Measurements from ENCODE around the gene CXCL5.

CXCL5 gene

DNA sequence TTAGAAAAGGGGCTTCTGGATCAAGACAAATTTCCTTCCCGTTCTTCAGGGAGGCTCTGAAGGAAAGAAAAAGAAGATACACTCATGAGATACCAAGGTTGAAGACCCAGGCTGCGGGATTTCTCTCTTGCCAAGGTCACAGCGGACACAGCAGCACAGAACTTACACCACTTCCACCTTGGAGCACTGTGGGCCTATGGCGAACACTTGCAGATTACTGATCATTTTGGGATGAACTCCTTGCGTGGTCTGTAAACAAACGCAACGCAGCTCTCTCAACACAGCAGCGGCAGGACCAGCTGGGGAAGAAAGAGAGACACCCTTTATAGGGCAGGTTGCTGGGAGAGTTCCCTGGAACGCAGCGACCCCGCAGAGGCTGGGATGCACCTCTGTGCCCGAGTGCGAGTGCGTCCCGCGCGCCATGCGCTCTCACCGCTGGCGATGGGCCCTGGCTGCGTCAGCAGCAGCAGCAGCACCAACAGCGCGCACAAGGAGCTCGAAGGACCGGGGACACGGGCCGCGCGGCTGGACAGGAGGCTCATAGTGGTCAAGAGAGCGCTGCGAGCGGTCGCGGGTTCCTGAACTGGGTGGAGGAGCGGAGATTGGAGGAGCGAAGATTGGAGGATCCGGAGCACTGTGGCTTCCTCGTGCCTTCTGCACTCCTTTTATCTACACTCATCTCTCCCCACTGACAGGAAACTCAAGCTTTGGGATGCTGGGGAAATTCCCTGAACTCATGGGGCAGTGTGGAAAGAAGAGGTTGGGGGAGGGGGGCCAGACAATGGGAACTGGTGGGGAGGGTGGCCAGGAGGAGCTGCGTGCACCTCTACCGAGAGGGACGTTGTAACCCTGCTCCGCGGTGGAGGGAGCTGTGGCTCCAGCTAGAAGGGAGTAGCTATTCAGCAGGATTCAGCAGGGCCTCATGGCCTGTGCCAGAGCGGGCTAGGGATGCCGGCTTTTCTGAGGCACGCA lies at the start of gene CXCL5:
Gene CXCL5, minus strand, starts transcription at position 638 of the 972 bp plus-strand sequence. Its CDS starts 96 bp downstream, at position 542.
- DNase-seq = peak; percentile 0 to 11

DNA sequence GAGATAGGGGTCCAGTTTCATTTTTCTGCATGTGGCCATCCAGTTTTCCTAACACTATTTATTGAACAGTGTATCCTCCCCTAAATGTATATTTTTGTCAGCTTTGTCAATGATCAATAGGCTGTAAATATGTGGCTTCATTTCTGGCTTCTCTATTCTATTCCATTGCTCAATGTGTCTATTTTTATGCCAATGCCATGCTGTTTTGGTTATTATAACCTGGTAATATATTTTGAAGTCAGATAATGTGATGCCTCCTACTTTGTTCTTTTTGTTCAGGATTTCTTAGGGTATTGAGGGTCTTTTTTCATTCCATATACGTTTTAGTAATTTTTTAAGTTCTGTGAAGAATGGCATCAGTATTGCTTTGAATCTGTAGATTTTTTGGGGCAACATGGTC lies 48.7 kb upstream of the CXCL5 start:
- DNase-seq = no peak

DNA sequence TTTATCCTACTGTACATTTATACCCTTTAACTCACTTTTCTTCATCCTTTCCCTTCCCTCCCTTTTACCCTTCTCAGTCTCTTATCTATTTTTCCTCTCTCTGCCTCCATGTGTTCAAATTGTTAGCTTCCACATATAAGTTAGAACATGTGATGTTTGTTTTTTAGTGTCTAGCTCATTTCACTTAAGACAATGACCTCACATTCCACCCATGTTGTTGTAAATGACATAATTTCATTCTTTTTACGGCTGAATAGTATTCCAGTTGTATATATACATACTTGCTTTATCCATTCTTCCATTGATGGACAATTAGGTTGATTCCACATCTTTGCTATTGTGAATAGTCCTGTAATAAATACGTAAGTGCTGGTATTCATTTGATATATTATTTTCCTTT lies 47.3 kb upstream of the CXCL5 start:
- no peak for DNase-seq

GRCh38 chr4:74045247-74045646 lies 46.8 kb upstream of the CXCL5 start:
- DNase-seq = no peak

GRCh38 chr4:74044677-74045076 lies 46.2 kb upstream of the CXCL5 start:
- no peak for DNase-seq

DNA sequence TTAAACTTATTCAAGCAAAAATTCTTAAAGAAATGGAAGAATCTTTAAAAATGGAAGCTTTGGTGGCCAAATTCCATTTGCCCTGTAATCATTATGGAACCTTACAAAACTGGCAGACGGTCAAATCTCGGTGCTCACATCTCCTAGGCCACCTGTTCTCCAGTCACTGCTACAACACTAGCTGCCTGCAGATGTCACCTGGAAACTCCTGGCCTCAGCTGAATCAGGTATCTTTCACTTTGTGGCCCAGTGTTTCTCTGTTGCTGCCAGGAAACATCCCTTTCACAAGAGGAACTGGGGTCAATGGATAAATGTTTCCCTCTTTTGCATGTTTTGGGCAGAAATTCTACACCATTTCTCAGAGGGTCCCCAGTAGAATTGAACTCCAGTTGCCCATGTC lies 44.2 kb upstream of the CXCL5 start:
- no peak for DNase-seq

- no peak for DNase-seq
These were observed 42.9 kb upstream of the CXCL5 start for GRCh38 chr4:74041418-74041817.

DNA sequence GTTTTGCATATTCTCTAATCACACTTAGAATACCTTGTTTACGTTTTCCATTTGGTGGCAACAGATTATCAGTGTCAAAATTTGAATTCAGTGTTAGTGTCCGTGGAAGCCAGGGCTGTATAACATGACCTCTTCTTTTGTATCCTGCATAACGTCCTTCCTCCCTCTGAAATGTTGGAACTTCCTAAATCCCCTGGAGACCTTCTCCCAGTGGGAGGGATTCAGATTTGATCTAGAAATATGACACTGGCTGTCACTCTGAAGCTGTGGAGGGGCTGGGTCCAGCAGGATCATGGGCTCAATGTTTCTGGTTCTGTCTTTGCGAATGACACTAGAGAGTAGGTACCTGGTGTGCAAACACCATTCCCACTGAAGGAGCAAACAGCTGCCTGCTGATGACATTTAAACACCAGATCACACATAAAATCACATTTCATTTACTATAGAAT lies 40.9 kb upstream of the CXCL5 start:
- no peak for DNase-seq

DNA sequence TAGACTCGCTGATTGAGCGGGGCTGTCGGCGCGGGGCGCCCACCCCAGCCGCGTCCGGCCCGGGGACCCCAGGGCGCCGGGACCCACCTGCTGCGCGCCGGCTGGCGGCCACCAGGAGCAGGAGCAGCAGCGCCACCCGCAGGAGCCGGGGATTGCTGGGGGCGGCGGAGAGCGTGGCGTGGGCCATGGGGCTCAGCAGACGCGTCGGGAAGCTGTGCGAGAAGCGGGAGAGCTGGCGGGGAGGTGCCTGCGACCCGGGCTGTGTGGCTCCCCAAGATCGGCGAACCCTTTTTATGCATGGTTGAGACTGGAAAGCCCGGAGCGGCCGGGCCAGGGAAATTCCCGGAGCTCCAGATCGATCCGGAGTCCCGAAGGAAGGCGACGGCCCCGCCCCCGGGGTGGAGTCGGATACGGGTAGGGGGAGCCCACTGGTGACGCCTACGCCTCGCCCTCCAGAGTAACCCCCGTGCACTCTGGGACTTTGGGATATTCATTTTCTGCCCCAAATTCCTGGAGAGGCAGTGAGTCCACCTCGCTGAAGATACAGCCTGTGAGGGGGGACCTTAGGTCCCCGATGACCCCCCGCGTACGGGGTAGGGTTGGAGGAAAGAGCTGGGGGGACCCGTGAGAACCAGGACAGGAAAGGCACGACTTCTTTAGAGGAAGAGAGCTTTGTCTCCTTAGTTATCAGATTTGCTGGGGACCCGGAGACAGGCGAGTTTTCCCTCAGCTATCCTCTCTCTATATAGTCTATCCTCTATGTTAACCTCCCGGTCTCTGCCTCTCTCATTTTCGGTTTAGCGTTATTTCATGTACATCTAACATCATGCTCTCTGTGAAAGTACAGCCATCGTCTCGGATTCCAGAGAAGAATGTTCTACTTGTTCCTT lies 40.2 kb upstream of the CXCL5 start, which contains the start of gene CXCL3:
Gene CXCL3, minus strand, starts transcription at position 265 of the 890 bp plus-strand sequence. Its CDS starts 78 bp downstream, at position 187.
- peak; percentile 27 to 52 for DNase-seq

- DNase-seq = peak in 1 of 2 experiments; percentile 24
These were observed 39.6 kb upstream of the CXCL5 start for GRCh38 chr4:74038086-74038424.

DNA sequence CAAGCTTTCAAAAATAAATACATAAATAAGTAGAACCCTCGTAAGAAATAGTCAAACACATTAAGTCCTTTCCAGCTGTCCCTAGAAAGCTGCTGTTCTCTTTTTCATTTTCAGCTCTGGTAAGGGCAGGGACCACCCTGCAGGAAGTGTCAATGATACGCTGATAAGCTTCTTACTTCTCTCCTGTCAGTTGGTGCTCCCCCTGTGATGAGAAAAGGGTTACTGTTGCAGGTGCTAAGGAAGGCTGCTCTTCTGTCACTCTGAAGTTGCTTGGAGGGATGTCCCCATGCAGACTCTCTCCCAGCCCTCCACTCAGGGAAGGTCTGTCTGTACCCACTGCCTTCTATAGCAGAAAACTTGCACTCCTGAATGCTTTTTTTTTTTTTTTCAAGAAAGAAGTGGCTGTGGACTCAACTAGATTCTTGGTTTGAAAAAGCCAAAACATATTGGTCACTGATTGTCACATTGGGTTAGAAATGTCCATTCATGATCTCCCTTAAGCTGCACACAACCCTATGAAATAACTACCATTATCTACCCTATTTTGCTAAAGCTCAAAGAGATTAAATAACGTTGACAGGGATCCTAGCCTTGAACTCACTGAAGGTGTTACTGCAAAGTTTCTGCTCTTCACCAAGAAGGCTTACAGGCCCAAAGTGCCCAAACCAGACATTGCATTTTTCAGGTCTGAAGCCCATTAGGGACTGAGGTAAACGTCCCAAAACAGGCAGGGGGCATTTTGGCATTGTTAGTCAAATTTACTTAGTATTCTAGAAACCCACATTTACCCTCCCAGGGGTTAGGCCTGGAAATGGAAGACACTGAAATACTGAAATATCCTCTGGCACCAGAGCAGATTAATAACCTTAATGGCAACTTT lies 38.8 kb upstream of the CXCL5 start:
- no peak for DNase-seq

DNA sequence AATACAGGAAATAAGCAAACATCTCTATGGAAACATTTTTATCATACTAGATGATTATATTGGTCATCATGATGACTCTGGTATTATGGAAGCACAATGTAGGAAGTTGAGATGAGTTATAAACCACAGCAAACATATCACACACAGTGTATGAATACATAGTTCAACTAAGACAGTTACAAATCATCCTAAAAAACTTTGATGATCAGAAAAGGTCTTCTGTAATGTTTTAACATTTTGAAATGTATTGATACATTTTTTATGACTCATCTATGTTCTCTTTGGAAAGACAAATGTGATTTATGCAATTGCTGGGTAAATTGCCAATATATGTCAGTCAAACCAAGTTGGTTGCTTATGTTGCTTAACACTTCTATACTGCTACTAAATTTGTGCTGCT lies 35.3 kb upstream of the CXCL5 start:
- DNase-seq = no peak

GRCh38 chr4:74032064-74032463 lies 33.6 kb upstream of the CXCL5 start:
- DNase-seq = peak; percentile 28 to 30

DNA sequence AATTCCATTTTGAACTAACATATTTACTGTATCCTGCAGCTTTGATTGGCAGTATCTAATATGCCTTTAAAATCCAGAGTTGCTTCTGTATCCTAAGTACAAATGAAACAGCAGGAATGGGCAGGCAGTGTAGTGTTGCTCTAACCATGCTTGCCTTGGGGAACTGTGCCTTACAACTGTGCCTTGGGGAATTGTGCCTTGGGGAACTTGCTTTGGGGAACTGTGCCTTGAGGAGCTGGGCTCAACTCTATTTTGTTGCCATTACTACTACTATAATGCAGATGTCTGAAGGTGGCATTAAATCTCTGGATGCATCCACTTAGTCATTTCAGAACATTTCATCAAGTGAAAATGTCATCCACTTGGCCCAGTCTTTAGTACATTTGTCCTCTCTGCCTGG lies 33.1 kb upstream of the CXCL5 start:
- DNase-seq = no peak

GRCh38 chr4:74030285-74030684 lies 31.8 kb upstream of the CXCL5 start:
- DNase-seq = no peak

DNA sequence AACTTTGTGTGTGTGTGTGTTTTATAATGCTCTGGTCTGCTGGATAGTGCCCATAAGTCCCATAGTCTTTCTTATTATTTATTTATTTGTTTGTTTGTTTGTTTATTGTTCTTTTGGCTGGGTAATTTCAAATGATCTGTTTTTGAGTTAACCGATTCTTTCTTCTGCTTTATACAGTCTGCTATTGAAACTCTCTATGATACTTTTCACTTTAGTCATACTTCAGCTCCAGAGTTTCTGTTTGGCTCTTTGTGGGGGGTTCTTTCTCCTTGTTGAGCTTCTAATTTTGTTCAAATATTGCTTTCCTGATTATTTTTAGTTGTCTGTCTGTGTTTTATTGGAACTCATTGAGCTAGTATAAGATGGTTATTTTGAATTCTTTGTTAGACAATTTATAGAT lies 30.0 kb upstream of the CXCL5 start:
- DNase-seq = no peak

DNA sequence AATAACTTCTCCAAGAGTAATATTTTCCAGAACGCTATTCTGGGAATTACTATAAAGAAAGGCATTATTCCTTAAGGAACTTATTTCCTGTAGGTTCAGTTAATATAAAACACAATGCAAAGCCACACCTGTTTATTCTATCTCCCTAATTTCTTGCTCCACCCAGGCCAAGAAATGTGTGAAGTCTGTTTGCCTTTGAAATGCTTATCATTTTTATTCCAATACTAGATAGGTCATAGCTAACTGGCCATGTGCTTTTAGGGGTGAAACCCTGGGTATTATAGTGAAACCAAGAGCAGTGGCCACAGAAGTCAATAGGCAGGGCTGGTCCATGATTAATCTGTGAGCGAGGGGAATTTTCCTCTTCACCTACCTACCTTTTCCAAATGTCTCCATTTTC lies 25.2 kb upstream of the CXCL5 start:
- no peak for DNase-seq

DNA sequence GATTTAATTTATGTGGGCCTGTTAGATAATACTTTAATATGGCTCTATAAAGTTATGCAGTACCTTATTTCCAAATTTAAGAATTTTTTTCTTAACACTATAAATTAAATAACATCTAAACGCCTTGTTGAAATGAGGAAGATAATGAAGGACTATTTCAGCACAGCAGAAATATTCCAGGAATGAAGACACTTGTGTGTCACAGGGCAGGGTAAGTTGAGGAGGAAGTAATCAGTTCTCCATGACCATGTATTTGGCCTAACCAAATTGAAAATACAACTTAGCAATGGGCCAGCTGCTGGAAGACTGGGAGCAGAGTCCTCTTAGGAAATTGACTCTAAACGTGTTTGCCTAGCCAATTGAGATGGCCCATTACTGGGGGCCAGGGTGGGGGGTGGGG lies 23.1 kb upstream of the CXCL5 start:
- no peak for DNase-seq

- no peak for DNase-seq
These were observed 20.3 kb upstream of the CXCL5 start for GRCh38 chr4:74018771-74019170.

- DNase-seq = no peak
These were observed 19.6 kb upstream of the CXCL5 start for GRCh38 chr4:74018116-74018515.

DNA sequence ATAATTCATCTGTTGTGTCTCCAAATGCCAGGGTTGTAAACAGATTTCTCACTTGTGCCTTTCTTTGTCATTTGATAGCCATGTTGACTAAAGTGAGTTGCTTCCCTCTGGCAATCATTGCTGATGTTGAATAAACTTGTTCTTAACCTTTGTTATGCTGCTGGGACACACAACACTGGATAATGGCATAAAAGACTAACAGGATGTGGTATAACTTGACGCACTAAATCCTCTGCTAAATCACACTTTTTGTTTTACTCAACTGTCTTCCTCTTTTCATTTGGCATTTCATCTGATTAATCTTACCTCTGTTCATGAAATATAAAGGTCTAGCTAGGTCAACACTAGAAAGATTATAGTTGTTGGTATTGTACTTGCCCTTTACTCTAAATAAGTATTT lies 17.6 kb upstream of the CXCL5 start:
- DNase-seq = no peak

DNA sequence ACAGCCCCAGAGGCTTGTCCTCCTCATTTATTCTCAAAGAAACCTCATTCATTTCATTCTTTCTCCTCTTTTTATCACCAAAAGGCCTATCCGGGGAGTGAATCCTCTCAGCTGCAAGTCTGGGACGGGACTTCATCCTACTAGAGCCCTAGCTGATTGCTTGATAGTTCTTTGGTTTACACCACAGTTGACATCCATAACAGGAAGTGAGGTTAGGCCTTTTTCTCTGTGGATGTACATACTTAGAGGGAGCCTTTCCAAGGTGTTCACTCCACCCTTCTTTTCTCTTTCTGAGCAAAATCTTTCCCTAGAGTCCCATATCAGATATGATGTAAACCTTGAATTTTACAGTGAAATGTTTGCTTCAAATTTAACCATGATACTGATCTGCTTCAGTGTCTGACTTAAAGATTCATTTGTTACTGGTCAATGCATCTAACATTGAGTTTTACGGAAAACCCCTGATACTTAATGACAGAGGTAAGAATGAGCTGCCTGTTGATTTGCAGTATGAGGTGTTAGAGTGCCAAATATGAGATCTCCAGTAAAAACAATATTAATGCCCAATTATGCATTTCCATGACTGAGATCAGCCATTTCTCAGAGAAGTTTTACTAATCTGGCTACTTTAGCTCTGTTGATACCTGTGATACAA lies 16.8 kb upstream of the CXCL5 start:
- DNase-seq = no peak

Data from NCI-H526 (cell line).